ENCODE data around the gene RNF123.
A peak's percentile ranks its signal among the peaks of the same experiment; 100 is the strongest.
"Not testable (repeated sequence)": the region's sequence is repeated elsewhere in the genome, so short reads cannot be mapped to it uniquely, and the experiment has no call there.

RNF123 gene

GRCh38 chr3:49720855-49721595, 31.7 kb downstream of the RNF123 start:
- no peak for DNase-seq (ENCODE audit: low spot score)

GRCh38 chr3:49721596-49721895, 32.2 kb downstream of the RNF123 start:
- DNase-seq (ENCODE audit: low spot score), result no peak

- no peak for DNase-seq (ENCODE audit: low spot score)
Observed at GRCh38 chr3:49721896-49722781, 32.8 kb downstream of the RNF123 start.

GRCh38 chr3:49722896-49723295, 33.5 kb downstream of the RNF123 start:
- no peak for DNase-seq (ENCODE audit: low spot score)

GRCh38 chr3:49723296-49723627, 33.9 kb downstream of the RNF123 start:
- DNase-seq (ENCODE audit: low spot score), result peak; percentile 41

GRCh38 chr3:49723628-49724551, 34.5 kb downstream of the RNF123 start, which contains the start of gene GMPPB:
Gene GMPPB, minus strand, starts transcription at chr3:49723951. Its CDS starts 225 bp downstream, at chr3:49723726.
- peak; percentile 96 for DNase-seq (ENCODE audit: low spot score)

- DNase-seq (ENCODE audit: low spot score), result no peak
Observed at GRCh38 chr3:49724586-49724985, 35.2 kb downstream of the RNF123 start.

- no peak for DNase-seq (ENCODE audit: low spot score)
Observed at GRCh38 chr3:49725906-49726681, 36.7 kb downstream of the RNF123 start.

- no peak for DNase-seq (ENCODE audit: low spot score)
Observed at GRCh38 chr3:49727154-49727923, 38.0 kb downstream of the RNF123 start.

GRCh38 chr3:49727924-49728361, 38.6 kb downstream of the RNF123 start:
- DNase-seq (ENCODE audit: low spot score), result no peak

GRCh38 chr3:49729966-49730609, 40.7 kb downstream of the RNF123 start:
- DNase-seq (ENCODE audit: low spot score), result no peak

- DNase-seq (ENCODE audit: low spot score), result no peak
Observed at GRCh38 chr3:49732597-49732996, 43.2 kb downstream of the RNF123 start.

GRCh38 chr3:49733551-49733950, 44.2 kb downstream of the RNF123 start:
- no peak for DNase-seq (ENCODE audit: low spot score)

- DNase-seq (ENCODE audit: low spot score), result no peak
Observed at GRCh38 chr3:49734752-49735151, 45.4 kb downstream of the RNF123 start.

GRCh38 chr3:49738067-49738713, 48.8 kb downstream of the RNF123 start:
- no peak for DNase-seq (ENCODE audit: low spot score)

- DNase-seq (ENCODE audit: low spot score), result no peak
Observed at GRCh38 chr3:49740427-49740826, 51.1 kb downstream of the RNF123 start.

- DNase-seq (ENCODE audit: low spot score), result no peak
Observed at GRCh38 chr3:49745986-49746385, 56.6 kb downstream of the RNF123 start.

- no peak for DNase-seq (ENCODE audit: low spot score)
Observed at GRCh38 chr3:49747792-49748480, 58.6 kb downstream of the RNF123 start.

- not testable (repeated sequence) for DNase-seq (ENCODE audit: low spot score)
Observed at GRCh38 chr3:49748874-49749273, 59.5 kb downstream of the RNF123 start.

Measured in SW480 (cell line).